Measurements from ENCODE around the gene CACHD1. TPM values are rescaled to one million over a fixed set of nuclear protein-coding genes. Genes with fewer than 3 reads are reported as not detected.

The CACHD1 gene
- total RNA-seq, 1 donor from 2014 or later = 44.6 TPM

- TF ChIP-seq, protein P1, sequence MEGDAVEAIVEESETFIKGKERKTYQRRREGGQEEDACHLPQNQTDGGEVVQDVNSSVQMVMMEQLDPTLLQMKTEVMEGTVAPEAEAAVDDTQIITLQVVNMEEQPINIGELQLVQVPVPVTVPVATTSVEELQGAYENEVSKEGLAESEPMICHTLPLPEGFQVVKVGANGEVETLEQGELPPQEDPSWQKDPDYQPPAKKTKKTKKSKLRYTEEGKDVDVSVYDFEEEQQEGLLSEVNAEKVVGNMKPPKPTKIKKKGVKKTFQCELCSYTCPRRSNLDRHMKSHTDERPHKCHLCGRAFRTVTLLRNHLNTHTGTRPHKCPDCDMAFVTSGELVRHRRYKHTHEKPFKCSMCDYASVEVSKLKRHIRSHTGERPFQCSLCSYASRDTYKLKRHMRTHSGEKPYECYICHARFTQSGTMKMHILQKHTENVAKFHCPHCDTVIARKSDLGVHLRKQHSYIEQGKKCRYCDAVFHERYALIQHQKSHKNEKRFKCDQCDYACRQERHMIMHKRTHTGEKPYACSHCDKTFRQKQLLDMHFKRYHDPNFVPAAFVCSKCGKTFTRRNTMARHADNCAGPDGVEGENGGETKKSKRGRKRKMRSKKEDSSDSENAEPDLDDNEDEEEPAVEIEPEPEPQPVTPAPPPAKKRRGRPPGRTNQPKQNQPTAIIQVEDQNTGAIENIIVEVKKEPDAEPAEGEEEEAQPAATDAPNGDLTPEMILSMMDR (conservative IDR thresholded peaks at IDR 0.05) = no peak
- no peak for DNase-seq (ENCODE audit: extremely low spot score, unreplicated experiment)
- Mint-ChIP-seq H3K27ac (no peak overlapping the region), H3K4me3 (no peak overlapping the region), H3K36me3 (no peaks in the 10 kb centered on the region), H3K27me3 (peaks cover 3% of the 10 kb centered on the region), H3K4me1 (ENCODE audit: unreplicated experiment) (peaks cover 56% of the 10 kb centered on the region), H3K9me3 (no peaks in the 10 kb centered on the region)
These were observed 25.9 kb downstream of the CACHD1 start for GRCh38 chr1:64495878-64496277.

DNA sequence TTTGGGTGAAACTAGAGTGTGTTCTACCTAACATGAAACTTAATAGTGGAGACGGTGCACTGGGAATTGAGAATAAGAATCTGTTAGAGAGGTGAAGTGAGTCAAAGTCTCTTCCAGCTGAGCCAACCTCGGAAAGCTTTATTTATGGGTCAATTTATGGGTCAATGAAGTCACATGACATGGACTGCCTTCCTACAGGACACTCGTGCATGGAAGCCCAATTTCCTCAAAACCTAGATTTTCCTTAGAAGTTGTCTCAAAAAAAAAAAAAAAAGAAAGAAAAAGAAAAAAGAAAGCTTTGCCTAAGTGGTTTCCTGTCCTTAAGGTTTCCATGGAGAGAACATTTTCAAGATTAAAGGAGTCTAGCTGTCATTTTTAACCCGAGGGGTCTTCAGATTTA is 26.7 kb downstream of the CACHD1 start:
- no peak for DNase-seq (ENCODE audit: extremely low spot score, unreplicated experiment)
- no peak overlapping the region for H3K27ac Mint-ChIP-seq

DNA sequence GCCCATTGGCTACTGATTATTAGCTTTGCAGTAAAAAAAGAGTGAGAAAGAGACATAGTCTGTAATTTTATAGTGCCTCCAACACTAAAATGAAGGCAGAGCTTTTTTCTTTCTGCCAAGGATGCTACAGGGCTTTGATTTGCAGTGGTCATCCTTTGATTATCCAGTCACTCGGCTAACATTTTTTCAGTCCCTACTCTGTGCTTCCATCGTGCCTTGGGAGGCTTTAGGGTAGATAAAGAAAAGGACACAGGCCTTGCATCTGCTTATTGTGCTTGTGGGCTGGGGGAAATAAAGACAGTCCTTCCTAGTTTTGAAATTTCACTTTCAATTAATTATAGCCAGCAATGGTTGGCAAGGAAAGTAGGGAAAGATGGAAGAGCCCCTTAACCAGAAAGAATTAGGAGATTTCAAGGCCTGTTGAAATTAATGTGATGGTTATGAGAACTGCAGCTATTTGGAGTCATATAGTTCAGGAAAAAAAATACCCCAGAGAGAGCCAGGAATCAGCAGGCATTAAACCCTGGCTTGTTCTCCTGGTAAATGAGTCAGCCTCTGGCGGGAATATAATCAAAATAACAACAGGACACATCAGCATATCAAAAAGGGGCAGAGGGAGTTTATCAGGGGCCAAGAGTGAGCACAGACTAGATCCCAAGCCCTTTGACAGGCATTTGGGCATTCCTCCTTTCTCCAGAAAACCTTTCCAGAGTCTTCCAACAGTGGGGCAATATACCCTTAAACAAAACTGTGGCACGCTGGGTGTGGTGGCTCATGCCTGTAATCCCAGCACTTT is 27.4 kb downstream of the CACHD1 start:
- Mint-ChIP-seq H3K27ac (no peak overlapping the region), H3K4me1 (ENCODE audit: unreplicated experiment) (peaks cover 60% of the 10 kb centered on the region), H3K9me3 (no peaks in the 10 kb centered on the region), H3K27me3 (peaks cover 3% of the 10 kb centered on the region), H3K4me3 (no peak overlapping the region), H3K36me3 (no peaks in the 10 kb centered on the region)
- TF ChIP-seq, protein P1 (conservative IDR thresholded peaks at IDR 0.05) = no peak
- DNase-seq (ENCODE audit: extremely low spot score, unreplicated experiment) = no peak

More for the DNA sequence above, 26.7 kb downstream of the CACHD1 start:
- H3K9me3 Mint-ChIP-seq = no peaks in the 10 kb centered on the region
- H3K36me3 Mint-ChIP-seq = no peaks in the 10 kb centered on the region
- peaks cover 3% of the 10 kb centered on the region for H3K27me3 Mint-ChIP-seq
- TF ChIP-seq, protein P1 (conservative IDR thresholded peaks at IDR 0.05) = no peak
- no peak overlapping the region for H3K4me3 Mint-ChIP-seq
- H3K4me1 Mint-ChIP-seq (ENCODE audit: unreplicated experiment) = peaks cover 56% of the 10 kb centered on the region

DNA sequence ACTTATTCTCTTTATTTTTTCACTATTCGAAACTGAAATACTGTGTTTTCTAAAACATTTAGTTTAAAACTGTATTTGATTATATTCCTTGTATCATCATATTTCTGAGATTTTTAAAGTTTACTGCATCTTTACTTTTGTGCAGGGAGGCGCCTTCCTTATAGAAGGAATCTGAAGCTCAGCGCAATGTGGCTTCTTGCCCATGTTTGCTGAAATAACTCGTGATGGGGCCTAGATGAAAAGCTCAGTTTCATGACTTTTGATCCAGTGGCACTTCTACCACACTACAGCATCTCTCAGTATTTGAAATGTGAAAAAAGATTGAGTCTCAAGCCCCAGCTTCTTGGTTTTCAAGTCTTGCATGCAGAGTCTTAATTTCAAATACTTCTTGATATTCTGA is 28.4 kb downstream of the CACHD1 start:
- DNase-seq (ENCODE audit: extremely low spot score, unreplicated experiment) = no peak
- H3K36me3 Mint-ChIP-seq = no peaks in the 10 kb centered on the region
- H3K9me3 Mint-ChIP-seq = no peaks in the 10 kb centered on the region
- H3K27me3 Mint-ChIP-seq = peaks cover 3% of the 10 kb centered on the region
- H3K27ac Mint-ChIP-seq = no peak overlapping the region
- TF ChIP-seq, protein P1 (conservative IDR thresholded peaks at IDR 0.05) = no peak
- H3K4me1 Mint-ChIP-seq (ENCODE audit: unreplicated experiment) = peaks cover 62% of the 10 kb centered on the region
- H3K4me3 Mint-ChIP-seq = no peak overlapping the region

GRCh38 chr1:64499011-64499410 is 29.1 kb downstream of the CACHD1 start:
- no peak overlapping the region for H3K27ac Mint-ChIP-seq
- no peak for DNase-seq (ENCODE audit: extremely low spot score, unreplicated experiment)
- peaks cover 62% of the 10 kb centered on the region for H3K4me1 Mint-ChIP-seq (ENCODE audit: unreplicated experiment)
- no peak overlapping the region for H3K4me3 Mint-ChIP-seq
- H3K36me3 Mint-ChIP-seq = no peaks in the 10 kb centered on the region
- peaks cover 3% of the 10 kb centered on the region for H3K27me3 Mint-ChIP-seq
- no peaks in the 10 kb centered on the region for H3K9me3 Mint-ChIP-seq
- TF ChIP-seq, protein P1 (conservative IDR thresholded peaks at IDR 0.05) = no peak
